Measurements from ENCODE around the gene GCDH.
"Not testable (repeated sequence)": the region's sequence is repeated elsewhere in the genome, so short reads cannot be mapped to it uniquely, and the experiment has no call there.

Gene GCDH

DNA sequence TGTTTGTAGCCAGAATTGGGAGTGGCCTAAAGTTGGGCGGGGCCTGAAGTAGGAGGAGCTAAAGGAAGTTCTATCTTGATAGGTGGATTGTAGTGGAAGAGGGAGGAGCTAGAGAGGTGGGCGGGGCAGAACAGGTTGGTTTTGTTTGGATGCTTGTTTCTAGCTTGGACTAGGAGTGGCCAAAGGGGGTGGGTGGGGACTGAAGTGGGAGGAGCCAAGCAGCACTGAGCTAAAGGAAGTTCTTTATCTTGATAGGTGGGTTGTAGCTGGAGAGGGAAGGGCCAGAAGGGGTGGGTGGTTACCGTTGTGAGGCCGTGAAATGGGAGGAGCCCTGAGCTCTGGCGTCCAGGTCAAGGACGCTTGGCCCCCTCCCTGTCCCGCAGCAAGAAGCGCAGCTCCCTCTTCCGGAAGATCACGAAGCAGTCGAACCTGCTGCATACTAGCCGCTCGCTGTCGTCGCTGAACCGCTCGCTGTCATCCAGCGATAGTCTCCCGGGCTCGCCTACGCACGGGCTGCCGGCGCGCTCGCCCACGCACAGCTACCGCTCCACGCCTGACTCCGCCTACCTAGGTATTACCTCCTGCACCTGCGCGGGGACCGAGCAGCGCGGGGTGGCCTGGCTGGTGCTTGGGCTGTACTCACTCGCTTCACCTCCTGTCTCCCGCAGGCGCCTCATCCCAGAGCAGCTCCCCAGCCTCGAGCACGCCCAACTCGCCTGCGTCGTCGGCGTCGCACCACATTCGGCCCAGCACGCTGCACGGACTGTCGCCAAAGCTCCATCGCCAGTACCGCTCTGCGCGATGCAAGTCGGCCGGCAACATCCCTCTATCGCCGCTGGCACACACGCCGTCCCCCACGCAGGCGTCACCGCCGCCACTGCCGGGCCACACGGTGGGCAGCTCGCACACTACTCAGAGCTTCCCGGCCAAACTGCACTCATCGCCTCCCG lies 17.7 kb upstream of the GCDH start:
- peak; percentile 30 for DNase-seq (ENCODE audit: low spot score)

DNA sequence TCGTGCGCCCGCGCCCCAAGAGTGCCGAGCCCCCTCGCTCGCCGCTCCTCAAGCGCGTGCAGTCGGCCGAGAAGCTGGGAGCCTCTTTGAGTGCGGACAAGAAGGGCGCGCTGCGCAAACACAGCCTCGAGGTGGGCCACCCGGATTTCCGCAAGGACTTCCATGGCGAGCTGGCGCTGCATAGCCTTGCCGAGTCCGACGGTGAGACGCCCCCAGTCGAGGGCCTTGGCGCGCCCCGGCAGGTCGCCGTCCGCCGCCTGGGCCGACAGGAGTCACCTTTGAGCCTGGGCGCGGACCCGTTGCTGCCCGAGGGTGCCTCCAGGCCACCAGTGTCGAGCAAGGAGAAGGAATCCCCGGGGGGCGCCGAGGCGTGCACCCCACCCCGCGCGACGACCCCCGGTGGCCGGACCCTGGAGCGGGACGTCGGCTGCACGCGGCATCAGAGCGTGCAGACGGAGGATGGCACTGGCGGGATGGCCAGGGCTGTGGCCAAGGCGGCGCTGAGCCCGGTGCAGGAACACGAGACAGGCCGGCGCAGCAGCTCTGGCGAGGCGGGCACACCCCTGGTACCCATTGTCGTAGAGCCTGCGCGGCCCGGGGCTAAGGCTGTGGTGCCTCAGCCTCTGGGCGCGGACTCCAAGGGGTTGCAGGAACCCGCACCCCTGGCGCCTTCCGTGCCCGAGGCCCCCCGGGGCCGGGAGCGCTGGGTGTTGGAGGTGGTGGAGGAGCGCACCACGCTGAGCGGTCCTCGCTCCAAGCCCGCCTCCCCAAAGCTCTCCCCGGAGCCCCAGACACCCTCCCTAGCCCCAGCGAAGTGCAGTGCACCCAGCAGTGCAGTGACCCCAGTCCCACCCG lies 16.8 kb upstream of the GCDH start:
- DNase-seq (ENCODE audit: low spot score) = peak; percentile 39

DNA sequence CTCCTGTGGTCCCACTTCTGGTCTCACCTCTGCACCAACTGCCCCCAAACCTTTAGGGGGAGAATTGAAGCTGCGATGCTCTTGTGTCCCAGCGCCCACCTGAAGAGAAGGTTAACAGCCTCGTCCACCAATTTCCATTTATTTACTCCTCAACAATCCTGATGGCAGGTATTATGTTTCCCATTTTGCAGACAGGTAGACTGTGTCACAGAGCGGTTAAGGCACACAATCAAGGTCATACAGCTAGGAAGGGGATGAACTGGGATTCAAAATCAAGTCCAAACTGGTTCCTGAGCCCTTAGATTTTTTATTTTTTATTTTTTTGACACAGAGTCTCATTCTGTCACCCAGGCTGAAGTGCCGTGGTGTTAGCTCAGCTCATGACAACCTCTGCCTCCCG lies 15.9 kb upstream of the GCDH start:
- no peak for DNase-seq (ENCODE audit: low spot score)

DNA sequence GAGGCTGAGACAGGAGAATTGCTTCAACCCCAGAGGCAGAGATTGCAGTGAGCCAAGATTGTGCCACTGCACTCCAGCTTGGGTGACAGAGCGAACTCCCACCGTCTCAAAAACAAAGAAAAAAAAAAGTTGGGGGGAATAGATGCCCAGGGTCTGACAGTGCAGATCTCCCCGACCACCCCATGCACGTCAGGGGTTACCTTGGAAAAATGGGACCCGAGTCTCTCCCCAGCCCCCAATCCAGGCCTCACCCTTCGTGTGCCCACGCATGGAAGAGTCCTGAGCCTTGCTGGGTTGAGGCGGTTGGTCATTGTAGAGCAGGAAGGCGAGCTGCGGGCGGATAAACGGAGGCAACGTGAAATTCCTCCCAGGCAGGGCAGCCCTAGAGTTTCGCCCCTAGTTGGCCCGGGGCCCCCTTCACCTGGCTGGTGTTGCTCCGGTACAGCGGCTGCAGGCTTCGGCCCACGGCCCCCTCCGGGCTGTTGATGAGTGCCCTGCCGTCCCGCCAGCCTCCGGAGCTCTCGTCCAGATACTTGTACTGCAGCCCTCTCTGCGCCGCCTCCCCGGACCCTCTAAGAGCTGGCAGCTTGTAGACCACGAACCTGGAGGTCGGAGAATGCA lies 10.3 kb upstream of the GCDH start:
- peak; percentile 59 for DNase-seq (ENCODE audit: low spot score)

DNA sequence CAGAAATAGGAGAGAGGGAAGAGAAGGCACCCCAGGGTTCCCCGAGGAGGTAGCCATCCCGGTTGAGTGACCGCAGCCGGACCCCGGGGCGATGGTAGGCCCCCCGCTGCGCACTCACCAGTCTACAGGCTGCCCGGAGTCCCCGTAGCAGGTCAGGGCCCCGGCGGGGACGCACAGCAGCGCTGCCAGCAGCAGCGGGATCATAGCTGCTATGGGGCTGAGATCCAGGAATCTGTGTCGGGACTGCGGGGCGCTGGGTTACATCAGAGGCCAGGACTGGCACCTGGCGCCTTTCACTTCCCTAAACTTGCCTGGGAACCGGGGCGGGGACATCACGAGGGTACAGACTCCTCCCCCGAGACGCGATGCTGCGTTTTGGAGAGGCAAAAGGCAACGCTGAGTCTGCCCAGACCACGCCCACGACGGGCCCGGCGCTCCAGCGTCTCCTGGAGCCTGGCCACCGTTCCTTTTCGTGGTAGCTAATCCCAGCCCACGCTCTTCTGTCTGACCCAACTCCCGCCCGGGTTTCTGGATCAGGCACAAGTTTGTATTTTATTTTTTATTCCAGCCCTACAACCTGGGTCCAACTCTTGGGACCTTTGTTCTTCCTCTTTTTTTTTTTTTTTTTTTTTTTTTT lies 9.7 kb upstream of the GCDH start, which contains the start of gene DNASE2:
Gene DNASE2, minus strand, starts transcription at position 278 of the 637 bp plus-strand sequence. Its CDS starts 74 bp downstream, at position 204.
- peak; percentile 96 for DNase-seq (ENCODE audit: low spot score)

DNA sequence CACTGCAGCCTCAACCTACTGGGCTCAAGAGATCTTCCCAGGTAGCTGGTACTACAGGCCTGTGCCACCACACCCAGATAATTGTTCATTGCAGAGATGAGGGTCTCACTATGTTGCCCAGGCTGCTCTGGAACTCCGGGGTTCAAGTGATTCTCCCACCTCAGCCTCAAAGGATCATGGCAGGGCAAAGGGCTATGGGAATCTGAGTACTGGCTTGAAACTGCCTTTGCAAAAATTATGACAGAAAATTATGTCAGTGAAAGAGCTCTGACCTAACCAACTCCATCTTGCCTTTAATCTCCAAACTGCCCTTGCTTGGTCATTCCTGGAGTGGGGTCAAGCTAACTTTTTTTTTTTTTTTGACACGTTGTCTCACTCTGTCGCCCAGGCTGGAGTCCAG lies 8.4 kb upstream of the GCDH start:
- no peak for DNase-seq (ENCODE audit: low spot score)

DNA sequence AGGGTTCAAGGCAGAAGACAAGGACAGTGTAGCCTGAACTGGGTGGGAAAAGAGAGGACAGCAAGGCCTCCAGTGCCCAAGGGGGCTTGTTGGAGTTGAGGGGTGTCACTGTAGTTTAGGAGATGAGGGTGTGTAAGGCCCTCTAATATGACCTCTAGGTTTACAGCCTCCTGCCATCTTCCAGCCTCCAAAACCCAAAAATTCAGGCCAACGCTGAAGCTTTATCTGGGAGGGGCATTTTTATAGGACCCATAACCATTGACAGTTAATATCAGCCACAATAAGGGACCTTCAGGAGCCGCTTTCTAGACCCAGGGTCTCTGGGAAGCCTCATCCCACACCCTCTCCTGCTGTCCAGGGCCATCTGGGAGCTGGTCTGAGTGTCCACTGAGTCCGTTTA lies 6.8 kb upstream of the GCDH start:
- DNase-seq (ENCODE audit: low spot score) = no peak

DNA sequence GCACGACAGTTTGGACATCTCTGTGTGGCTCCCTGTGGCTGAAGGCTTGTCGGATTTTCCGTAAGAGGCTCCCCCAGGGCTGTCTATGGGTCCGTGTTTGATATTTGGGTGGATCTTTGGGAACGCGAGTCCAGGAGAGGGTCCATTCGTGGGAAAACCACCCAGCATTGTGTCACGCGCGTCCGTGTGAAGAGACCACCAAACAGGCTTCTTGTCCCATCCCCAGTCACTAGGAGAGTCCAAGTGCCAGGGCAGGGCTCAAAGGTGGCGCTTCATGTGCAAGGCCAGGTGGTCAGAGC lies 6.4 kb upstream of the GCDH start:
- DNase-seq (ENCODE audit: low spot score) = no peak

DNA sequence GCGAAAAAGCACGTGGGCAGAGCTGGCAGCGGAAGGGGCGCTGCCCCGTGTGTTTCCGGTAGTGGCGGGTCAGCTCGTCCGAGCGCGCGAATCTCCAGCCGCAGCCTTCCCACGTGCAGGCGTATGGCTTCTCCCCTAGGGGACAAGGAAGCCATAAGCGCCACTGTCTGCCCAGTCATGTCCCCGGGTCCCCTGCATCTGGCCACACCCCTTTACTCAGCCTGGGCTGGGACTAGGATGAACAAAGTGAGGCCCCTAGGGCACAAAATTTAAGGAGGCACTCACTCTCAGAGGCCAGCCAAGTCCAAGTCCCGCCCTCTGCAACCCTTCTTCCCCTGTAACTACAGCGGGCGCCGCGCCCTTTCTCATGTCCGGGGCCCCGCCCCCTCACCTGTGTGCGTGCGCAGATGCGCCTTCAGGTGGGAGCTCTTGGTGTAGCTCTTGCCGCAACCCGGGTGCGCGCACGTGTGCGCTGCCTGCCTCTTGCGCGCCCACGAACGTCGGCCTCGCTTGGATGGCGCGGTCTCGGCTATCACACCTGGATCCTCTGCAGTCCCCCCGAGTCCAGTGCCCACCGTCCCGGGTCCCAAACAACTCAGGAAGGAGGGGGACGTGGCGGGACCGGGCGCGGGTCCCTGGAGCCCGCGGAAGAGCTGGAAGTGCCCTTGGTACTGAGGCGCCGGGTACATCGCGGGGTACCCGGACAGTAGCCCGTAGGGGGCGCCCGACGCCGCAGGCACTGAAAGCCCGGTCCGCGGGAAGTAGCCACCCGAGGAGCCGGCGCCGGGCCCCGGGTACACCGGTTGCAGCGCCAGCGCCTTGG lies 5.8 kb upstream of the GCDH start:
- peak; percentile 15 for DNase-seq (ENCODE audit: low spot score)

DNA sequence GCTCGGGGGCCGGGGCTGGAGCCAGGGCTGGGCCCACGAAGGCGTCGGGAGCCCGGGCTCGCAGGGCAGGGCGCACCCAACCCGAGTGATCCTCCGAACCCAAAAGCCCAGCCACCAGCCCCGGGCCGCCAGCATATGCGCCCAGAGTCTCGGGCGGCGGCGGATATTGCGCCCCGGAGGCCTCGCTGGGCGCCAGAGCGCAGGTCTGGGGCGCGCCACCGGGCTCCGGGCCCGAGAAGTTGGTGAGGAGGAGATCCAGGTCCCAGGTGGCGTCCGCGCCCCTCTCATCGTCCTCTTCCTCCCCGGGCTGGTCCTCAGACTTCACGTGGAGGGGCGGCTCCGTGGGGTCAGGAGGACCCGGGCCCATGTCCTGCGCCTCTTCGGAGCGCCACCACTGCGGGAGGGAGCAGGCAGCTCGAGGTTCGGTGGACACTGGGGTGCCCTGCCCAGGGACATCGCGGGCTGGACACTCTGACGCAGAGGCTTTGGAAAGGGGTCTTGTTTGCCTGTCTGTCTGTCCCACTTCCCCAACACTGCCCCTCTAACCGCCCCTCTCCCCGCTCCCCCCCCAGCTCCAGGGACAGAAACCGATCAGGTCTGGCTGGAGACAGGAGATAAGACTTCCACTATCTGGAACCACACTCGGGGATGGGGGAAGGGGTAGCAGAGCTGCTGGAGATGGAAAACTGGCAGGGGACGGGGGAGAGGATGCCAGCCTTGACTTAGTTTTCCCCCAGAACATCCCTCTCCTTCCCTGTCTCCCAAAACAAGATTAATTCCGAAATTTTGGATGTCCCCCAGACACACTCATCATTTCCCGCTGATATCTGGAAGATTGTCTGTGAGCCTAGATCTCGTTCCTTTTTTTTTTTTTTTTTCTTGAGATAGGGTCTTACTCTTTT lies 5.0 kb upstream of the GCDH start:
- peak; percentile 24 for DNase-seq (ENCODE audit: low spot score)

DNA sequence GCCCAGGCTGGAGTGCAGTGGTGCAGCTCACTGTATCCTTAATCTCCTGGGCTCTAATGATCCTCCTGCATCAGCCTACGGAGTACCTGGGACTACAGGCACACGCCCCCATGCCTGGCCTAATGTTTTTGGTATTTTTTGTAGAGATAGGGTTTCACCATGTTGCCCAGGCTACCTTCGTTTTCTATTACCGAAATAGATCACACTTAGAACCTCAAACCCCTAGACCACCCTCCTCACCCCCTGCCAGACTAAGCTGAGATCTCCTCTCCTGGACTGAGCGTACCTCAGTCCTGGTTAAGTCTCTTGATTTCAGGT lies 4.3 kb upstream of the GCDH start:
- no peak for DNase-seq (ENCODE audit: low spot score)

DNA sequence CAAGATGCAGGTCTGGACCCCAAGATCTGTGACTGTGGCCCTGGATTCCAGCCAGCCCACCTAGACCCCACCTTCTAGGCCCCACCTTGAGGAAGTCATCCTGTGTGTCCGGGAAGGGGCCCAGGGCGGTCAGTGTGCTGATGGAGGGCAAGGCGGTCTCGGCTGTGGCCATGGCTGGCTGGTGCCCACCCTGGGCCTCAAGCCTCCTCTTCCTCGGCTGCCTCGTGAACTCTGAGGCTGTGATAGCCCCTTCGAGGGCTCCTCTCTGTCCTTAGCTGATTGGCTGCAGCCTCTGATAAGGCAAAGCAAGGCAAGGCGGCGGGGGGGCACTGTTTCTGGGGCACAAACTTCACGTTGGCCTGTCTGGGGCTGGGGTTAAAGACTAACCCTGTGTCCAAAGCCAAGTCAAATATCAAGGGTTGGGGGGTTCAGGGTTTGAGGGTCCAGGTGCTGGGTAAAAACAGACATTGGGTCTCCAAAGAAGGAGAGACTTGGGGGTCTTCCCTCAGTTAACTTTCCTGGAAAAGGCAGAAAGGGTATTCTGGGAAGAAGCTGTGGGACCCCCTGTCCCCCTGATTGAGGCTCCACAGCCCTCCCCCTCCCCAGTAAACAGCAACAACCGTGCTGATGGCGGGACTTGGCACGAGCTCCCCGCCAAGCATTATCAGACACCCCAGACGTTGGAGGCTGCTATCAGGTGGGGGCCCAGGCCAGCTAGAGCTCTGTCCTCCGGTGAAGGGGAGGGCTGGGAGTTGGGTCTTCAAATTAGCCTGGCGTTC lies 3.8 kb upstream of the GCDH start, which contains the start of gene KLF1:
Gene KLF1, minus strand, starts transcription at position 233 of the 779 bp plus-strand sequence. Its CDS starts 61 bp downstream, at position 172.
- DNase-seq (ENCODE audit: low spot score) = peak; percentile 8

DNA sequence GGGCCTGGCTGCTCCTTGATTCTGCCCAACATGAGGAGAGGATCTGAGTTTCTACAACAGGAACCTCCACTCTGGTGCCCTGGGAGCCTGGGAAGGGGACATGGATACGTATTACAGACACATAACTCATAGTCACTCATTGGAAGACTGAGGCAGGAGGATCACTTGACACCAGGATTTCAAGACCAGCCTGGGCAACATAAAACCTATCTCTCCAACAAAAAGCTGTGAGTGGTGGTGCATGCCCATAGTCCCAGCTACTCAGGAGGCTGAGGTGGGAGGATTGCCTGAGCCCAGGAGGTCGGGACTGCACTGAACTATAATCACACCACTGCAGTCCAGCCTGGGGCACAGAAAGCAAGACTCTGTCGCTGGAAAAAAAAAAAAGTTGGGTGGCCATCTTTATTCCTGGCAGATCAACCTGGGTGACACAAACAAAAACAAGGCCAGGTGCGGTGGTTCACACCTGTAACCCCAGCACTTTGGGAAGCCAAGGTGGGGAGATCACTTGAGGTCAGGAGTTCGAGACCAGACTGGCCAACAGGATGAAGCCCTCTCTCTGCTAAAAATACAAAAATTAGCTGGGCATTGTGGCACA lies 2.9 kb upstream of the GCDH start:
- DNase-seq (ENCODE audit: low spot score) = no peak

DNA sequence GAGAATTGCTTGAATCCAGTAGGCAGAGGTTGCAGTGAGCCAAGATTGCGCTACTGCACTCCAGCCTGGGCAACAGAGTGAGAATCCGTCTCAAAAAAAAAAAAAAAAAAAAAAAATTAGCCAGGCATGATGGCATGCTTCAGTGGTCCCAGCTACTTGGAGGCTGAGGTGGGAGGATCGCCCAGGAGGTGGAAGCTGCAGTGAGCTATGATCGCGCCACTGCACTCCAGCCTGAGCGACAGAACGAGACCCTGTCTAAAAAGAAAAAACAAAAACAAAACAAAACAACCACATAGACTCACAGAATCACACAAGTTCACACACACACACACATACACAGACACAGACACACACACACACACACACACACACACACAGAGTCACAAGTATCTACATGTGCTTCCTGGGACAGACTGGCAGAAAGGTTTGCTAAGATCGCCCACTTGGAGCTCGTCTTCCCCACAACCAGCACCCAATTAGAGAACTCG lies 617 bp upstream of the GCDH start:
- not testable (repeated sequence) for DNase-seq (ENCODE audit: low spot score)

DNA sequence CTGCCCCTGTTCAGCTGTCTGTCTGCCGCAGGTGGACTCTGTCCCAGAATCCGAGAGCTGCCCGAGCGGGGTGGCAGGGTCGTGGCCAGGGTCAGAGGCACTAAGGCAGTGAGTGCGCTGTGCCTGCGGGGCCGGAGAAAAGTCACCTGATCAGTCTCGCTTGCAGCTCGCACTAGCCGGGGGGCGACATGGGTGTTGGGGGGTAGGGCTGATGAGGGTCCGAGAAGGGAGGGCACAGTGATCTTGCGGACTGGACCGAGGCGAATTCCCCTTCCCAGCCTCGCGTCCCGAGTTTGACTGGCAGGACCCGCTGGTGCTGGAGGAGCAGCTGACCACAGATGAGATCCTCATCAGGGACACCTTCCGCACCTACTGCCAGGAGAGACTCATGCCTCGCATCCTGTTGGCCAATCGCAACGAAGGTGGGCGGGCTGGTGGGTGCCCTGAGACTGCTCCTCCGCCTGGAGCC lies 627 bp downstream of the GCDH start:
- no peak for DNase-seq (ENCODE audit: low spot score)

DNA sequence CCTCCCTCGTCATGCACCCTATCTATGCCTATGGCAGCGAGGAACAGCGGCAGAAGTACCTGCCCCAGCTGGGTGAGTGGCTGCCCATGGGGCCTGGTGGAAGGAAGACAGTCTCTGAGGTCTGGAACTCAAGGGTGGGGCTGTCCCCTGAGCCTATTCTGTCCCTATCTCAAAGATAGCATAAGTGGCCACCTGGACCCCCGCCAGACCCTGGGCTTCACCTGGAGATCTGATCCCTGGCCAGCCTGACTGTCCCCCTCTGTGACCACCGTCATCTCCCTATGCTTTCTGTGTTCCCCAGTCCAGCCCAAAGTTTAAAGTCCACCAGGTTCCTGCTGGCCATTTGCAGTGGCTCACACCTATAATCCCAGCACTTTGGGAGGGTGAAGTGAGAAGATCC lies 2.6 kb downstream of the GCDH start:
- no peak for DNase-seq (ENCODE audit: low spot score)

DNA sequence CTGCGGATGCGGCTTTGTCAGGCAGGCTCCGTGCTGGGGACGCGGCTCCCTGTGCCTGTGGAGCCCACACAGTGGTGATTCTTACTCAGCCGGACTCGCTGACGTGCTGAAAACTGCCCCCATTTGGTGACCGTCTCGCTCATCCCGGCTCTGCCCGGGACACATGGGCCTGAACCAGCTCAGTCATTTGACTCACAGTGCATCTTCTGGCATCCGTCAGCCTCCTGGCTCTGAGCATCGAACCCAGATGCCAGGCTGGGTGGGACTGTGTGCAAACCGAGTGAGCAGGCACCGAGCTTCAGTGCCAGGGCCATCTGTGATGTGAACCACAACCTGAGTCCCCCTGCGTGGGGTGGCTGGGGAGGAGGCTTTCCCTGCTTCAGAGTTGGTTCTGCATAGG lies 5.5 kb downstream of the GCDH start:
- no peak for DNase-seq (ENCODE audit: low spot score)

DNA sequence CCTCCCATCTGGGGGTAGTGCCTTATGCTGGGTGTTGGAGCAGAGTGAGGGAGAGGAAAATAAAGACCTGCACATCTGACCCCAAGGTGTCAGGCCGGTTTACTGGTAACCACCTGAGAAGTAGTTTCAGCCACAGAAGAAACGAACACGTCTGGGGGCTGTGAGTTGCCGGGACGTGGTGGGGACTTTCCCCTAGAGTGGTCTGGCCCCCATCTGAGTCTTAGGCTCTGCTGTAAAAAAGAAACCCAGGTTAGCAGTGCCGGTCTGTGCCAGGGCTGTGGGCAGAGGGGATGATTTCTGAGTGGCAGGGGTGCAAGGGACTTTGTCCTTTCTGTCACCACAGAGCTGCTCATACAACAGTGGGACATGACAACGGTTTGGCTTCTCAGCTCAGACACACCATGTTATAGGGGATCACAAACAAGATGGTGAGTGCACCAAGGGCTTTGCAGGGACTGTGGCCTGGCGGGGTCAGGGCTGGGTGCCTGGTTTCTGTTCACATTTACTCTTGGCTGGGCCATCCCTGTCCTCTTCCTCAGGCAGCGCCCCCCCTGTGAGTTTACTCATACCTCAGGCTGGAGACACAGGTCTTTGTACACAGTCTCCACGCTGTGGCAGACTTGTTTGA lies 9.0 kb downstream of the GCDH start:
- no peak for DNase-seq (ENCODE audit: low spot score)
